Gastroesophageal sphincter (tissue), 4 donors: ENCODE measurements around the gene OTUB2. TPM values are rescaled to one million over a fixed set of nuclear protein-coding genes. Genes with fewer than 3 reads are reported as not detected.
A peak's percentile ranks its signal among the peaks of the same experiment; 100 is the strongest.

Experiments
- ATAC-seq: fragments of 150-250 bp; one replicate; pipeline ENCODE4 v1.9.1; 2016; ENCODE audit warnings: mild to moderate bottlenecking, moderate library complexity
- H3K27ac ChIP-seq, 4 donors: fragments of 200-600 bp; sonication (generic) in 3 of 4; 1 replicate in 3 of 4; 2 replicates in 1 of 4; pipeline ENCODE4 v1.5.1; 2016 to 2019
- H3K27me3 ChIP-seq: fragments of 200-600 bp; sonication (generic); one replicate; pipeline ENCODE4 v1.5.1; 2019
- H3K36me3 ChIP-seq, 2 donors: fragments of 200-600 bp; sonication (generic); one replicate each; pipeline ENCODE4 v1.5.1; 2019; ENCODE audit warnings: control low read depth in 1 of 2
- H3K4me1 ChIP-seq, 3 donors: fragments of 200-600 bp; sonication (generic); 1 replicate in 2 of 3; 2 replicates in 1 of 3; pipeline ENCODE4 v1.5.1; 2016 to 2019; ENCODE audit warnings: control low read depth in 2 of 3
- H3K4me3 ChIP-seq, 2 donors: fragments of 200-600 bp; sonication (generic); one replicate each; pipeline ENCODE4 v1.5.1; 2019; ENCODE audit warnings: mild to moderate bottlenecking in 1 of 2, moderate library complexity in 1 of 2
- H3K9me3 ChIP-seq, 3 donors: fragments of 200-600 bp; sonication (generic); one replicate each; pipeline ENCODE4 v1.5.1; 2017 to 2019; ENCODE audit warnings: control low read depth in 2 of 3
- CTCF ChIP-seq, 4 experiments: fragments of 200-600 bp in 2 of 4; fragments of 450-650 bp in 2 of 4; sonication (generic) in 1 of 4; IDR thresholded peaks; one replicate each; pipeline ENCODE4 v1.5.1; 2017 to 2019; ENCODE audit warnings: antibody characterized with exemption in 4 of 4, mild to moderate bottlenecking in 2 of 4, moderate library complexity in 2 of 4
- EP300 ChIP-seq: sonication (generic); formaldehyde crosslinking; IDR thresholded peaks from one replicate; pipeline ENCODE4 v1.6.1; 2017; ENCODE audit warnings: antibody characterized with exemption, mild to moderate bottlenecking
- POLR2A ChIP-seq, 2 donors: fragments of 450-650 bp; IDR thresholded peaks; one replicate each; pipeline ENCODE4 v1.6.1; 2017; ENCODE audit warnings: antibody characterized with exemption in 2 of 2, mild to moderate bottlenecking in 2 of 2, moderate library complexity in 1 of 2
- POLR2AphosphoS5 ChIP-seq: sonication (generic); formaldehyde crosslinking; IDR thresholded peaks from one replicate; pipeline ENCODE4 v1.6.1; 2017; ENCODE audit warnings: antibody characterized with exemption
- WGBS, 2 donors: methylation state at CpG; one replicate each; pipeline ENCODE4 v1.1.5; 2018; ENCODE audit warnings: low coverage in 1 of 2; 5-methylcytosine and 5-hydroxymethylcytosine counted together
- total RNA-seq, 4 donors: library from RNA; depleted of rRNA; stranded (reverse); fragments of >200 nt; gene quantifications; one replicate each; pipeline ENCODE4 v1.1.0, GENCODE V29; 2016

OTUB2 gene
- total RNA-seq, 4 donors from 2014 or later, result 0.16 to 0.84 (median 0.65) TPM

GRCh38 chr14:94075008-94075407 is 48.9 kb downstream of the OTUB2 start:
- 90 to 95% methylated on average over 2 of the region's 2 CpGs for WGBS, 2 donors
- TF ChIP-seq POLR2A (IDR thresholded peaks at IDR 0.05), result no peak
- TF ChIP-seq EP300, result no peak
- TF ChIP-seq CTCF (IDR thresholded peaks at IDR 0.05), result no peak
- TF ChIP-seq POLR2AphosphoS5, result no peak
- H3K9me3 ChIP-seq, result peaks cover 0 to 7% (median 0%) of the 10 kb centered on the region in 3 donors
- no peaks in the 10 kb centered on the region for H3K27me3 ChIP-seq
- peaks cover 18 to 61% (median 19%) of the 10 kb centered on the region in 3 donors for H3K4me1 ChIP-seq
- no peak overlapping the region for H3K4me3 ChIP-seq
- no peak overlapping the region for H3K27ac ChIP-seq
- H3K36me3 ChIP-seq, result peaks cover 0 to 42% of the 10 kb centered on the region in 2 donors
- ATAC-seq, result no peak

DNA sequence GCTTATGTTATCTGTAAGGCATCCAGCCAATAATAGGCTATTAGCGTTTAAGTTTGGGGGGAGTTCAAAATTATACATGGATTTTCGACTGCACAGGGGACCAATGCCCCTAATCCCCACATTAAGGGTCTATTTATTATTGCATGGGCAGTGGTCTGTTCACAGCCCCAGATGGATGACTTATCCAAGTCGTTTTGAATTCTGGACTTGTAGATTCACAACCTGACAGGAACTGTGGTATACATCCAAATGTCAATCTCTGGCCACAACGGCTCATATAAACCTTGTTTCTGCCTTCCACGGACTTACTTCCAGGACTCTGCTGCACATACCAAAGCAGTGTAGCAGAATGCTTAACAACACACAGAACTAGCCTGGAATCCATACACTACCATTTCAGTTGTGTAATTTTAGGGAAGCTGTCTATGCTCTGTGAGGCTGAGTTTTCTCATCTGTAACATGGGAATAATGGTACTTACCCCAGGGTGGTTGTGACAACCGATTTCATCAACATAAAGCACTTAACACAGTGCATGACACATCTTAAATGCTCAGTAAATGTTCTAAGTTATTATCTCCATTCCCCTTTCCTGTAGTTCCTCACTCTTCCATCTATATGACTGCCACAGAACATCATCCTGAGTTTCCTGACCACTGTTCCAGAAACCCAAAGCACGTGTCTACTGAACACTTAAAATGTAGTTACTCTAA is 51.1 kb downstream of the OTUB2 start:
- peaks cover 0 to 7% (median 0%) of the 10 kb centered on the region in 3 donors for H3K9me3 ChIP-seq
- H3K27ac ChIP-seq, result no peak overlapping the region
- TF ChIP-seq CTCF (IDR thresholded peaks at IDR 0.05) (no peak), POLR2AphosphoS5 (no peak), POLR2A (IDR thresholded peaks at IDR 0.05) (no peak), EP300 (no peak)
- H3K4me3 ChIP-seq, result peak overlapping the region; percentile 83 to 99
- peaks cover 0 to 42% of the 10 kb centered on the region in 2 donors for H3K36me3 ChIP-seq
- no peaks in the 10 kb centered on the region for H3K27me3 ChIP-seq
- 39 to 43% methylated on average over 7 of the region's 7 CpGs for WGBS, 2 donors
- H3K4me1 ChIP-seq, result peaks cover 19 to 57% (median 23%) of the 10 kb centered on the region in 3 donors
- ATAC-seq, result no peak

- WGBS, 2 donors, result 54 to 56% methylated on average over 5 of the region's 5 CpGs
- no peak overlapping the region for H3K27ac ChIP-seq
- peaks cover 0 to 7% (median 0%) of the 10 kb centered on the region in 3 donors for H3K9me3 ChIP-seq
- TF ChIP-seq POLR2AphosphoS5 (no peak), POLR2A (IDR thresholded peaks at IDR 0.05) (no peak), EP300 (no peak), CTCF (IDR thresholded peaks at IDR 0.05) (no peak)
- H3K36me3 ChIP-seq, result peaks cover 0 to 42% of the 10 kb centered on the region in 2 donors
- no peak for ATAC-seq
- peak overlapping the region; percentile 83 to 99 for H3K4me3 ChIP-seq
- no peaks in the 10 kb centered on the region for H3K27me3 ChIP-seq
- peaks cover 19 to 57% (median 23%) of the 10 kb centered on the region in 3 donors for H3K4me1 ChIP-seq
These were observed 51.7 kb downstream of the OTUB2 start for GRCh38 chr14:94077823-94078222.

DNA sequence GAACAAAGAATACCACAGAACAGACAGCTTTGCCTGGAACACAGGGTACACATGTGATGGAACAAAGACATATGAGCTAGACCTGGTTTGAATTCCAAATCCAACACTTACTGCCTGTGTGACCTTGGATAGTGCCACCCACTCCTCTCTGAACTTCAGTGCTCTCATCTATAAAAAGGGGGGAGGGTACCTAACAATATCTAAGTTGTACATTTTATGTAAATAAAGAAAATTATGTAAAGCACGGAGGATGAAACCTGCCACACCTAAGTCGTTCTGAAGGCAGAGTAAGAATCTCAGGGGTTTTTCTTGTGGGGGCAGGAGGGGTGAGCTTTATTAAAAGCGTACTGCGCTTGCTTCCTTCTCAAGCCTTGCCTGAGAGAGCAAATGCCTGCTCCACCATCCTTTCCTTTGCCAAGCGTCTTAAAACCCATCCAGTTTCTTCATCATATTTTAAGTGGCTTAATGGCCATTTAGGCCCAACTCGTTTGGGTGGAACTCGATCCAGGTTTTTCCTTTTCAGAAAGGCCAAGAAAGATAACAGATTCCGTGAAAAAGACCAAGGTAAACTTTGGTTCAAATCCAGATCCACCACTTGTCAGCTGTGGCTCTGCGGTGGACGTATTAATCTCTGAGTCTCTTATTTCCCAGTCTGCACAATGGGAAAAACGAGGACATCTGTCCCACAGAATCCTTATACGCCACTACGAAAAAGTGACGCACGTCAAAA is 53.9 kb downstream of the OTUB2 start:
- H3K4me1 ChIP-seq, result peaks cover 19 to 57% (median 23%) of the 10 kb centered on the region in 3 donors
- no peaks in the 10 kb centered on the region for H3K27me3 ChIP-seq
- no peaks in the 10 kb centered on the region for H3K9me3 ChIP-seq
- H3K4me3 ChIP-seq, result peak overlapping the region; percentile 83 to 99
- peak overlapping the region; percentile 76 to 97 (median 95) for H3K27ac ChIP-seq
- peaks cover 0 to 30% of the 10 kb centered on the region in 2 donors for H3K36me3 ChIP-seq
- 1 to 4% methylated on average over 8 to 11 of the region's 15 CpGs for WGBS, 2 donors
- TF ChIP-seq EP300, result no peak
- no peak for TF ChIP-seq POLR2A (IDR thresholded peaks at IDR 0.05)
- no peak for TF ChIP-seq POLR2AphosphoS5
- no peak for TF ChIP-seq CTCF (IDR thresholded peaks at IDR 0.05)
- ATAC-seq, result no peak
